Activated naive CD8-positive, alpha-beta T cell treated with anti-CD3 and anti-CD28 coated beads, Interleukin-2, amount 50 U/mL, for 24 hours (primary cell): ENCODE results near the gene GIPC1.

Experiments used
- ATAC-seq: fragments of 150-1000 bp; cut with Tn5 transposase; one replicate; pipeline ENCODE4 v1.10.0; 2021
- DNase-seq: peaks from one replicate; pipeline ENCODE4 v3.0.0; 2021
- H3K27ac Mint-ChIP-seq: one replicate; pipeline ENCODE4 v1.8.0; 2021; ENCODE audit warnings: mild to moderate bottlenecking, mixed read lengths
- H3K27me3 Mint-ChIP-seq: one replicate; pipeline ENCODE4 v1.8.0; 2021; ENCODE audit warnings: mixed read lengths
- H3K36me3 Mint-ChIP-seq: one replicate; pipeline ENCODE4 v1.8.0; 2021; ENCODE audit warnings: low read depth, mixed read lengths
- H3K4me1 Mint-ChIP-seq: one replicate; pipeline ENCODE4 v1.8.0; 2021; ENCODE audit warnings: mixed read lengths
- H3K4me3 Mint-ChIP-seq: one replicate; pipeline ENCODE4 v1.8.0; 2021; ENCODE audit warnings: mild to moderate bottlenecking, moderate library complexity, mixed read lengths
- H3K9me3 Mint-ChIP-seq: one replicate; pipeline ENCODE4 v1.8.0; 2021; ENCODE audit warnings: mixed read lengths

GIPC1 gene

GRCh38 chr19:14432791-14433553, 63.0 kb downstream of the GIPC1 start, which contains the start of gene PKN1:
Gene PKN1, plus strand, starts transcription at chr19:14433306. Its CDS starts 216 bp downstream, at chr19:14433522.
- DNase-seq (peak; percentile 76), ATAC-seq (no peak)

GRCh38 chr19:14430712-14431111, 65.2 kb downstream of the GIPC1 start:
- Mint-ChIP-seq H3K9me3 (no peaks in the 10 kb centered on the region), H3K27me3 (peaks cover 4% of the 10 kb centered on the region), H3K4me1 (peaks cover 33% of the 10 kb centered on the region), H3K4me3 (no peak overlapping the region), H3K27ac (no peak overlapping the region), H3K36me3 (no peaks in the 10 kb centered on the region)
- ATAC-seq (no peak), DNase-seq (no peak)

More at GRCh38 chr19:14432791-14433553, 63.0 kb downstream of the GIPC1 start, which contains the start of gene PKN1:
- peak within 1 kb of the TSS; percentile 81 for H3K27ac Mint-ChIP-seq
- peaks cover 4% of the 10 kb centered on the region for H3K27me3 Mint-ChIP-seq
- H3K4me1 Mint-ChIP-seq = peaks cover 36% of the 10 kb centered on the region
- no peaks in the 10 kb centered on the region for H3K9me3 Mint-ChIP-seq
- H3K4me3 Mint-ChIP-seq = peak within 1 kb of the TSS; percentile 80
- no peaks in the 10 kb centered on the region for H3K36me3 Mint-ChIP-seq

- H3K27me3 Mint-ChIP-seq = peaks cover 4% of the 10 kb centered on the region
- peaks cover 18% of the 10 kb centered on the region for H3K4me1 Mint-ChIP-seq
- no peaks in the 10 kb centered on the region for H3K36me3 Mint-ChIP-seq
- H3K4me3 Mint-ChIP-seq = no peak overlapping the region
- DNase-seq (no peak), ATAC-seq (no peak)
- no peak overlapping the region for H3K27ac Mint-ChIP-seq
- H3K9me3 Mint-ChIP-seq = no peaks in the 10 kb centered on the region
These were observed 67.0 kb downstream of the GIPC1 start for GRCh38 chr19:14428882-14429416.
